Measurements from ENCODE around the gene SELENOT. TPM values are rescaled to one million over a fixed set of nuclear protein-coding genes. Genes with fewer than 3 reads are reported as not detected.

SELENOT gene
- polyA plus RNA-seq (2011; rRNA removed) (588 and 601 TPM in 2 replicates), polyA minus RNA-seq (2011; rRNA and poly(A)+ RNA removed) (151 and 248 TPM in 2 replicates)

GRCh38 chr3:150603153-150603979, at the start of gene SELENOT:
SELENOT (plus strand) TSS chr3:150603321; CDS start chr3:150603363, 42 bp downstream.
- POLR2A ChIA-PET, result interaction anchor here (0.7 to 1.2 kb wide), 8 partner anchors 11 to 160 kb away, joined by 3 to 7 read pairs (median 5); partner anchors contain the start of gene ERICH6
- CTCF ChIA-PET, result interaction anchor here (0.8 to 1.2 kb wide), 3 partner anchors 9 to 160 kb away, joined by 4 read pairs; partner anchors contain the start of gene SIAH2
- peaks cover 4% of the 10 kb centered on the region; the same call in 1 of the 2 replicates for H3K9me3 ChIP-seq (ENCODE audit: control insufficient read depth, insufficient read depth, low read length)

GRCh38 chr3:150555859-150556436, 47.2 kb upstream of the SELENOT start:
- DNase-seq (ENCODE audit: low read depth, low spot score), result no peak
- no peak overlapping the region for H3K27ac ChIP-seq (ENCODE audit: low read depth, low read length)
- H3K27me3 ChIP-seq (ENCODE audit: control insufficient read depth, insufficient read depth, low read length), result no peaks in the 10 kb centered on the region
- ChIA-PET POLR2A (no interaction called here), CTCF (no interaction called here)
- H3K9me3 ChIP-seq (ENCODE audit: control insufficient read depth, insufficient read depth, low read length), result no peaks in the 10 kb centered on the region
- no peak for TF ChIP-seq CTCF (IDR thresholded peaks at IDR 0.05; ENCODE audit: low read depth, low read length)
- H3K4me3 ChIP-seq (ENCODE audit: low read depth, low read length), result no peak overlapping the region

More at GRCh38 chr3:150603153-150603979, at the start of gene SELENOT:
- peak within 1 kb of the TSS; percentile 91 for H3K4me3 ChIP-seq (ENCODE audit: low read depth, low read length)
- DNase-seq (ENCODE audit: low read depth, low spot score), result peak; percentile 92
- TF ChIP-seq CTCF (IDR thresholded peaks at IDR 0.05; ENCODE audit: low read depth, low read length), result peak; percentile 39
- H3K27ac ChIP-seq (ENCODE audit: low read depth, low read length), result peak within 1 kb of the TSS; percentile 97
- no peaks in the 10 kb centered on the region for H3K27me3 ChIP-seq (ENCODE audit: control insufficient read depth, insufficient read depth, low read length)

- CTCF ChIA-PET, result interaction anchor here (1.0 kb wide), 1 partner anchor 308 kb away, joined by 5 read pairs; no protein-coding TSS in a partner anchor
- Histone ChIP-seq H3K27ac (ENCODE audit: low read depth, low read length) (no peak overlapping the region), H3K4me3 (ENCODE audit: low read depth, low read length) (no peak overlapping the region), H3K9me3 (ENCODE audit: control insufficient read depth, insufficient read depth, low read length) (no peaks in the 10 kb centered on the region), H3K27me3 (ENCODE audit: control insufficient read depth, insufficient read depth, low read length) (no peaks in the 10 kb centered on the region)
- DNase-seq (ENCODE audit: low read depth, low spot score), result no peak
- POLR2A ChIA-PET, result interaction anchor here (0.9 kb wide), 1 partner anchor 11 kb away, joined by 4 read pairs; the partner anchor contains the start of genes EIF2A and SERP1
- no peak for TF ChIP-seq CTCF (IDR thresholded peaks at IDR 0.05; ENCODE audit: low read depth, low read length)
Measured at GRCh38 chr3:150556792-150557191, 46.3 kb upstream of the SELENOT start.

- H3K4me3 ChIP-seq (ENCODE audit: low read depth, low read length), result no peak overlapping the region
- ChIA-PET POLR2A (no interaction called here), CTCF (no interaction called here)
- no peak overlapping the region for H3K27ac ChIP-seq (ENCODE audit: low read depth, low read length)
- no peak for TF ChIP-seq CTCF (IDR thresholded peaks at IDR 0.05; ENCODE audit: low read depth, low read length)
- no peaks in the 10 kb centered on the region for H3K9me3 ChIP-seq (ENCODE audit: control insufficient read depth, insufficient read depth, low read length)
- no peaks in the 10 kb centered on the region for H3K27me3 ChIP-seq (ENCODE audit: control insufficient read depth, insufficient read depth, low read length)
- no peak for DNase-seq (ENCODE audit: low read depth, low spot score)
Measured at GRCh38 chr3:150557725-150558124, 45.4 kb upstream of the SELENOT start.

- no peak for TF ChIP-seq CTCF (IDR thresholded peaks at IDR 0.05; ENCODE audit: low read depth, low read length)
- H3K9me3 ChIP-seq (ENCODE audit: control insufficient read depth, insufficient read depth, low read length), result no peaks in the 10 kb centered on the region
- DNase-seq (ENCODE audit: low read depth, low spot score), result no peak
- no peak overlapping the region for H3K4me3 ChIP-seq (ENCODE audit: low read depth, low read length)
- H3K27ac ChIP-seq (ENCODE audit: low read depth, low read length), result no peak overlapping the region
- ChIA-PET POLR2A (no interaction called here), CTCF (no interaction called here)
- no peaks in the 10 kb centered on the region for H3K27me3 ChIP-seq (ENCODE audit: control insufficient read depth, insufficient read depth, low read length)
Measured at GRCh38 chr3:150564243-150564642, 38.9 kb upstream of the SELENOT start.

All from AG04450 (cell line).